Mucosa of descending colon (tissue), 3 donors: ENCODE measurements around the gene SEC24D. TPM values are rescaled to one million over a fixed set of nuclear protein-coding genes. Genes with fewer than 3 reads are reported as not detected.
A peak's percentile ranks its signal among the peaks of the same experiment; 100 is the strongest.

Experiments used
- ATAC-seq: fragments of 200-7000 bp; cut with Tn5 transposase; one replicate; pipeline ENCODE4 v1.9.1; 2020; ENCODE audit warnings: mild to moderate bottlenecking, moderate library complexity
- DNase-seq, 3 donors: peaks; one replicate each; pipeline ENCODE4 v3.0.0-alpha.2; 2020
- H3K36me3 ChIP-seq: fragments of 200-600 bp; one replicate; pipeline ENCODE4 v1.8.0; 2021; ENCODE audit warnings: low read depth, mild to moderate bottlenecking
- H3K4me1 ChIP-seq: fragments of 200-600 bp; one replicate; pipeline ENCODE4 v1.8.0; 2021; ENCODE audit warnings: low read depth, mild to moderate bottlenecking
- H3K4me3 ChIP-seq: fragments of 200-600 bp; one replicate; pipeline ENCODE4 v1.8.0; 2021; ENCODE audit warnings: mild to moderate bottlenecking
- H3K9me3 ChIP-seq: fragments of 200-600 bp; one replicate; pipeline ENCODE4 v1.8.0; 2021; ENCODE audit warnings: mild to moderate bottlenecking
- CTCF ChIP-seq: fragments of 200-600 bp; IDR thresholded peaks from one replicate; pipeline ENCODE4 v1.8.0; 2022; ENCODE audit warnings: antibody characterized with exemption, mild to moderate bottlenecking
- intact Hi-C, 2 donors: fragments of 100-400 bp; cut with DNase I in 1 of 2; cut with micrococcal nuclease in 1 of 2; formaldehyde crosslinking; loops; one replicate each; pipeline versions ENCODE4 v1.11.0 to v1.11.1; 2022; cut with DNase I, micrococcal nuclease
- total RNA-seq, 3 donors: library from RNA; stranded (reverse); fragmentation: NEBNext Ultra II Directional in 2 of 3; extraction: Animal tissue kit (Norgen Biotek cat#: 25700) in 2 of 3; gene quantifications; one replicate each; pipeline versions ENCODE4 v1.2.1 to v1.2.4, GENCODE V29; 2021 to 2023
- donor health status: DM: no; HTN: no; CAD: no; lungs with moderate emphysema.
- donor health status: DM: no; HTN: no; CAD: no.
- donor health status: DM: no; HTN: yes; CAD: no.

Gene SEC24D
- total RNA-seq, 3 donors from 2014 or later = 22.1 to 55.6 (median 45.3) TPM

GRCh38 chr4:118716304-118716703, 119.6 kb downstream of the SEC24D start:
- intact Hi-C loops = no loop called here
- no peak overlapping the region for H3K4me3 ChIP-seq
- ATAC-seq = no peak
- TF ChIP-seq CTCF = no peak
- H3K36me3 ChIP-seq = no peaks in the 10 kb centered on the region
- DNase-seq = no peak
- no peaks in the 10 kb centered on the region for H3K4me1 ChIP-seq
- H3K9me3 ChIP-seq = no peaks in the 10 kb centered on the region

- ATAC-seq (no peak), DNase-seq (no peak)
- TF ChIP-seq CTCF = no peak
- no peaks in the 10 kb centered on the region for H3K9me3 ChIP-seq
- no peaks in the 10 kb centered on the region for H3K4me1 ChIP-seq
- H3K4me3 ChIP-seq = no peak overlapping the region
- intact Hi-C loops = no loop called here
- no peaks in the 10 kb centered on the region for H3K36me3 ChIP-seq
Observed at GRCh38 chr4:118714682-118715081, 121.2 kb downstream of the SEC24D start.

GRCh38 chr4:118712872-118713271, 123.1 kb downstream of the SEC24D start:
- Histone ChIP-seq H3K4me1 (no peaks in the 10 kb centered on the region), H3K9me3 (no peaks in the 10 kb centered on the region), H3K4me3 (no peak overlapping the region), H3K36me3 (no peaks in the 10 kb centered on the region)
- DNase-seq = no peak
- intact Hi-C loops = no loop called here
- no peak for TF ChIP-seq CTCF
- no peak for ATAC-seq

- Histone ChIP-seq H3K9me3 (no peaks in the 10 kb centered on the region), H3K4me1 (no peaks in the 10 kb centered on the region), H3K4me3 (no peak overlapping the region), H3K36me3 (no peaks in the 10 kb centered on the region)
- TF ChIP-seq CTCF = no peak
- no peak for ATAC-seq
- intact Hi-C loops = no loop called here
- DNase-seq = no peak
Observed at GRCh38 chr4:118711052-118711451, 124.9 kb downstream of the SEC24D start.

- DNase-seq = no peak
- no peaks in the 10 kb centered on the region for H3K9me3 ChIP-seq
- intact Hi-C loops = no loop called here
- H3K4me3 ChIP-seq = no peak overlapping the region
- peak; percentile 86 for ATAC-seq
- H3K4me1 ChIP-seq = no peaks in the 10 kb centered on the region
- peaks cover 11% of the 10 kb centered on the region for H3K36me3 ChIP-seq
- no peak for TF ChIP-seq CTCF
Observed at GRCh38 chr4:118703118-118703517, 132.8 kb downstream of the SEC24D start.
